B cell (primary cell): Measurements from ENCODE around the gene NTM. TPM values are rescaled to one million over a fixed set of nuclear protein-coding genes. Genes with fewer than 3 reads are reported as not detected.

Source experiments
- ATAC-seq: fragments of 200-7000 bp; cut with Tn5 transposase; one replicate; pipeline ENCODE4 v1.10.0; 2021; ENCODE audit warnings: low read depth, mild to moderate bottlenecking, moderate number of reproducible peaks, moderate library complexity
- CTCF ChIA-PET: fragments of 350-600 bp; sonication (Branson Sonifier 250); formaldehyde crosslinking; loops from one replicate; lab custom pipeline; 2021; ENCODE audit warnings: antibody characterized with exemption, inconsistent platforms; lab: Charles Lee
- POLR2A ChIA-PET: fragments of 350-600 bp; sonication (Branson Sonifier 250); formaldehyde crosslinking; loops from one replicate; lab custom pipeline; 2021; ENCODE audit warnings: antibody characterized with exemption; lab: Charles Lee
- DNase-seq: peaks from one replicate; pipeline ENCODE4 v3.0.0; 2013
- H2AFZ ChIP-seq: 2 replicates; pipeline ENCODE4 v1.6.1; 2012; ENCODE audit warnings: mild to moderate bottlenecking, low read depth, low read length; ENCODE audit not compliant: insufficient read depth, poor library complexity, severe bottlenecking
- H3K27ac ChIP-seq, 2 donors: 1 replicate in 1 of 2; 2 replicates in 1 of 2; pipeline ENCODE4 v1.5.1; 2012 to 2013; ENCODE audit warnings: low read length in 2 of 2, mild to moderate bottlenecking in 2 of 2, moderate library complexity in 1 of 2
- H3K27me3 ChIP-seq, 4 experiments: fragments of 200-600 bp in 1 of 4; sonication (generic) in 1 of 4; replicated peaks in 1 of 4; 1 replicate in 2 of 4; 2 replicates in 2 of 4; pipeline versions ENCODE4 v1.6.1 to v1.7.0; 2013 to 2016; ENCODE audit warnings: low read length in 3 of 4, mild to moderate bottlenecking in 2 of 4, mixed read lengths in 1 of 4, moderate library complexity in 1 of 4; ENCODE audit not compliant: insufficient read depth in 4 of 4, control insufficient read depth in 3 of 4; ENCODE audit errors: control extremely low read depth in 1 of 4
- H3K36me3 ChIP-seq, 2 experiments: replicated peaks in 1 of 2; 1 replicate in 1 of 2; 2 replicates in 1 of 2; pipeline versions ENCODE4 v1.6.1 to v1.7.1; 2013; ENCODE audit warnings: low read length in 1 of 2; ENCODE audit not compliant: insufficient read depth in 2 of 2, control insufficient read depth in 1 of 2; ENCODE audit errors: control extremely low read depth in 1 of 2, extremely low read depth in 1 of 2
- H3K4me1 ChIP-seq, 2 donors: fragments of 200-600 bp in 1 of 2; sonication (generic) in 1 of 2; 1 replicate in 1 of 2; 2 replicates in 1 of 2; pipeline versions ENCODE4 v1.5.1 to v1.6.1; 2013 to 2017; ENCODE audit warnings: low read length in 2 of 2; ENCODE audit not compliant: control insufficient read depth in 2 of 2, insufficient read depth in 2 of 2
- H3K4me2 ChIP-seq: replicated peaks from 2 replicates; pipeline ENCODE3; 2012; ENCODE audit warnings: mild to moderate bottlenecking, low read depth, low read length; ENCODE audit not compliant: poor library complexity, severe bottlenecking
- H3K4me3 ChIP-seq, 5 experiments: fragments of 200-600 bp in 1 of 5; sonication (generic) in 1 of 5; 1 replicate in 3 of 5; 2 replicates in 2 of 5; pipeline versions ENCODE4 v1.5.1 to v1.7.0; 2011 to 2016; ENCODE audit warnings: low read length in 4 of 5, mild to moderate bottlenecking in 4 of 5, low read depth in 2 of 5, control low read depth in 1 of 5, moderate library complexity in 1 of 5; ENCODE audit not compliant: insufficient read depth in 1 of 5; ENCODE audit errors: control extremely low read depth in 1 of 5, extremely low read depth in 1 of 5
- H3K79me2 ChIP-seq: fragments of 200-600 bp; sonication (generic); one replicate; pipeline ENCODE4 v1.6.0; 2016; ENCODE audit warnings: low read length; ENCODE audit not compliant: control insufficient read depth, insufficient read depth
- H3K9ac ChIP-seq: fragments of 200-600 bp; sonication (generic); 2 replicates; pipeline ENCODE4 v1.6.1; 2017; ENCODE audit warnings: mild to moderate bottlenecking, low read length, moderate library complexity
- H3K9me3 ChIP-seq, 3 donors: one replicate each; pipeline versions ENCODE4 v1.6.1 to v1.7.1; 2013; ENCODE audit warnings: low read length in 2 of 3; ENCODE audit not compliant: control insufficient read depth in 2 of 3, insufficient read depth in 1 of 3; ENCODE audit errors: control extremely low read depth in 1 of 3
- H4K20me1 ChIP-seq: 2 replicates; pipeline ENCODE4 v1.6.0; 2012; ENCODE audit warnings: mild to moderate bottlenecking, low read length; ENCODE audit not compliant: insufficient read depth, control insufficient read depth, poor library complexity, severe bottlenecking
- H3K27ac Mint-ChIP-seq: one replicate; pipeline ENCODE4 v1.8.0; 2021; ENCODE audit warnings: mixed read lengths
- H3K27me3 Mint-ChIP-seq: one replicate; pipeline ENCODE4 v1.8.0; 2021; ENCODE audit warnings: mixed read lengths
- H3K4me1 Mint-ChIP-seq: one replicate; pipeline ENCODE4 v1.8.0; 2021; ENCODE audit warnings: mixed read lengths
- H3K4me3 Mint-ChIP-seq: one replicate; pipeline ENCODE4 v1.8.0; 2021; ENCODE audit warnings: mixed read lengths
- H3K9me3 Mint-ChIP-seq: one replicate; pipeline ENCODE4 v1.8.0; 2022; ENCODE audit warnings: mixed read lengths; ENCODE audit not compliant: insufficient read depth
- CTCF ChIP-seq: fragments of 200-600 bp; IDR thresholded peaks from one replicate; pipeline ENCODE4 v1.8.0; 2022; ENCODE audit warnings: antibody characterized with exemption, mild to moderate bottlenecking
- EZH2 ChIP-seq: IDR thresholded peaks from 2 replicates; pipeline ENCODE4 v1.6.1; 2012; ENCODE audit warnings: borderline replicate concordance, low read depth, mild to moderate bottlenecking, moderate library complexity, low read length; ENCODE audit not compliant: insufficient read depth, poor library complexity, severe bottlenecking
- WGBS: methylation state at CpG from one replicate; pipeline ENCODE4 v1.1.5; 2013; ENCODE audit warnings: missing lambda C conversion rate; ENCODE audit not compliant: insufficient coverage; 5-methylcytosine and 5-hydroxymethylcytosine counted together
- intact Hi-C: fragments of 100-400 bp; cut with micrococcal nuclease; formaldehyde crosslinking; loops from one replicate; pipeline ENCODE4 v1.10.0; 2022
- polyA plus RNA-seq: library from polyadenylated mRNA; depleted of rRNA; stranded (reverse); fragments of >200 nt; gene quantifications from 2 replicates; pipeline ENCODE4 v1.2.3, GENCODE V29; 2012
- total RNA-seq, 2 donors: library from RNA; stranded (reverse); fragments of 120-200 nt in 1 of 2; gene quantifications; 1 replicate in 1 of 2; 2 replicates in 1 of 2; pipeline versions ENCODE4 v1.2.3 to v1.2.4, GENCODE V29; 2013 to 2022

The NTM gene
- total and polyA plus RNA-seq, 2 donors (not counting 1 experiment from before 2014, with no cell fraction given) = not detected

DNA sequence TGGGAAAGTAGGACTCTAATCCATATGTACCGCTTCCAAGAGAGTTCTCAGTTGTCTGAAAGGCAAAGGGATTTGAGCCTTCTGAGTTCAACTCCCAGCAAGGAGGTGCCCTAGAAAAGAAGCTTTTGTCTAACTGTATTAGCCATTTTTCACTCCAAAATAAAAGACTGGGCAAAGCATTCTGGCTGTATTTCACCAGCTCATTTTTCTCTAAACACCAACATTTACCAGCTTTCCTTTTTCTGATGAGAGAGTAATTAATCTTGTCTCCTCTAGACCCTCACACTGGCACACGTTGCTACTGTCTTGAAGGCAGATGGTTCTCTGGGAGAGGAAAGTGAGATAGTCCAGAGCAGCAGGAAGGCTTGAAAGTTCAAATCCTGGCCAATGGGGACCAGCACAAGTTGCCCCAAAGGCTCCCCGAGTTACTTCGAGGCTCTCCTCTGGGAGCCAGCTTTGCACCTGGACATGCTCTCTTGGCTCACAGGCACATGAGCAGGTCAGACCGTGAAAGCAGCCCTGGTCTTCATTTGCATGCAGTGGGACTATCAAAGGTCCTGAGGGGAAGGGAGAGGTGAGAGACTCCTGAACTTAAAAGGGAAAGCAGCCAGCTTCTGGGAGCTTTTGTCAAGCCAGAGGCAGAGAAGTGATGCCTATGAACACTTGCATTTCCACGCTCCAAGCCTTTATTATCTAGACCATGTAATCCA is 100.0 kb downstream of the NTM start:
- H3K27ac ChIP-seq = no peak overlapping the region
- no peak overlapping the region for H3K4me3 ChIP-seq
- no peaks in the 10 kb centered on the region for H3K4me1 ChIP-seq
- H3K9me3 Mint-ChIP-seq = no peaks in the 10 kb centered on the region
- no peak overlapping the region for H3K9ac ChIP-seq
- no peaks in the 10 kb centered on the region for H3K27me3 Mint-ChIP-seq
- peaks cover 0 to 4% (median 0%) of the 10 kb centered on the region in 3 donors for H3K9me3 ChIP-seq
- H3K4me3 Mint-ChIP-seq = no peak overlapping the region
- no peaks in the 10 kb centered on the region for H3K79me2 ChIP-seq
- intact Hi-C loops = no loop called here
- no peak overlapping the region for H3K27ac Mint-ChIP-seq
- H3K4me2 ChIP-seq = no peak overlapping the region
- no peaks in the 10 kb centered on the region for H3K36me3 ChIP-seq
- peaks cover 0 to 4% (median 0%) of the 10 kb centered on the region in 4 experiments for H3K27me3 ChIP-seq
- ChIA-PET POLR2A (no interaction called here), CTCF (no interaction called here)
- no peak overlapping the region for H2AFZ ChIP-seq
- TF ChIP-seq CTCF = no peak
- no peaks in the 10 kb centered on the region for H3K4me1 Mint-ChIP-seq
- H4K20me1 ChIP-seq = no peaks in the 10 kb centered on the region
- 71% methylated on average over 4 of the region's 6 CpGs for WGBS
- DNase-seq (no peak), ATAC-seq (no peak)

DNA sequence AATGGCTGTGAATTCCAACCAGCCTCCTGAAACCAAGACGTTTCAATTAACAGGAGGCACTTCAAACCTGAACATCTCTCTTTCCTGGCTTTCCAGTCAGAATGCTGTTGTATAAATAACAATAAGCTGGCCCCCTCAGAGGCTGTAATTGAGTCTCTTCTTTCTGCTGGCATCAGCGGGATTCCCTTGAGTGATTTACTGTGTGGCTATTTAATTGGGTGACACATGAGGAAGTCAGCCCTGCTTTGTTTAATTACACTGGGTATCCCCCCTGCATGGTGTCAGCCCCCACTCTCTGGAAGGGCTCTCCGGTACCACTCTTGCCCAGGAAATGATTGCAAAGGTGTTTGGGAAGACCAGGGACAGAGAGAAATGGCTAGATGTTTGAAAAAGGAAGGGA is 101.6 kb downstream of the NTM start:
- POLR2A ChIA-PET = no interaction called here
- 17% methylated on average over 1 of the region's 3 CpGs for WGBS

More for the DNA sequence above, 101.6 kb downstream of the NTM start:
- peaks cover 0 to 4% (median 0%) of the 10 kb centered on the region in 3 donors for H3K9me3 ChIP-seq
- TF ChIP-seq EZH2 (no peak), CTCF (no peak)
- no peaks in the 10 kb centered on the region for H3K36me3 ChIP-seq
- DNase-seq (no peak), ATAC-seq (no peak)
- H3K4me3 ChIP-seq = no peak overlapping the region
- no peaks in the 10 kb centered on the region for H3K9me3 Mint-ChIP-seq
- H3K27me3 ChIP-seq = no peaks in the 10 kb centered on the region
- intact Hi-C loops = no loop called here
- no peak overlapping the region for H3K27ac ChIP-seq
- no peaks in the 10 kb centered on the region for H3K79me2 ChIP-seq
- no peaks in the 10 kb centered on the region for H3K27me3 Mint-ChIP-seq
- no peak overlapping the region for H2AFZ ChIP-seq
- H3K4me1 ChIP-seq = no peaks in the 10 kb centered on the region
- H3K4me3 Mint-ChIP-seq = no peak overlapping the region
- no peak overlapping the region for H3K4me2 ChIP-seq
- CTCF ChIA-PET = no interaction called here
- no peak overlapping the region for H3K27ac Mint-ChIP-seq
- no peaks in the 10 kb centered on the region for H3K4me1 Mint-ChIP-seq
- H4K20me1 ChIP-seq = no peaks in the 10 kb centered on the region
- no peak overlapping the region for H3K9ac ChIP-seq
